GM20000 (cell line): ENCODE results near the gene TAS2R40.
"Not testable (repeated sequence)": the region's sequence is repeated elsewhere in the genome, so short reads cannot be mapped to it uniquely, and the experiment has no call there.

Experiments used
- DNase-seq: peaks from one replicate; pipeline ENCODE4 v3.0.0; 2012; ENCODE audit warnings: low spot score
- CTCF ChIP-seq: IDR thresholded peaks from 2 replicates; pipeline ENCODE4 v1.5.1; 2012; ENCODE audit warnings: mild to moderate bottlenecking, control low read depth; ENCODE audit errors: extremely low read depth, missing control alignments

Gene TAS2R40

GRCh38 chr7:143221737-143222136 is at the start of gene TAS2R40:
TAS2R40 (plus strand) TSS chr7:143222037; CDS start chr7:143222079, 42 bp downstream.
- no peak for DNase-seq
- TF ChIP-seq CTCF, result no peak

GRCh38 chr7:143172354-143172753 is 49.5 kb upstream of the TAS2R40 start:
- TF ChIP-seq CTCF, result no peak
- no peak for DNase-seq

GRCh38 chr7:143176128-143176527 is 45.7 kb upstream of the TAS2R40 start:
- no peak for DNase-seq
- TF ChIP-seq CTCF, result no peak

GRCh38 chr7:143177374-143178119 is 44.3 kb upstream of the TAS2R40 start:
- TF ChIP-seq CTCF, result no peak

GRCh38 chr7:143180771-143181170 is 41.1 kb upstream of the TAS2R40 start:
- not testable (repeated sequence) for DNase-seq

More at GRCh38 chr7:143177374-143178119, 44.3 kb upstream of the TAS2R40 start:
- no peak for DNase-seq

- no peak for DNase-seq
- no peak for TF ChIP-seq CTCF
These were observed 40.5 kb upstream of the TAS2R40 start for GRCh38 chr7:143181349-143181748.

GRCh38 chr7:143183024-143183423 is 38.8 kb upstream of the TAS2R40 start, which contains the start of gene TAS2R39:
TAS2R39 (plus strand) TSS chr7:143183419; CDS start chr7:143183419, 0 bp downstream.
- no peak for TF ChIP-seq CTCF

GRCh38 chr7:143185551-143185950 is 36.3 kb upstream of the TAS2R40 start:
- no peak for TF ChIP-seq CTCF
- DNase-seq, result no peak

More at GRCh38 chr7:143183024-143183423, 38.8 kb upstream of the TAS2R40 start, which contains the start of gene TAS2R39:
- DNase-seq, result no peak
